ENCODE data around the gene SCIN.

DNA sequence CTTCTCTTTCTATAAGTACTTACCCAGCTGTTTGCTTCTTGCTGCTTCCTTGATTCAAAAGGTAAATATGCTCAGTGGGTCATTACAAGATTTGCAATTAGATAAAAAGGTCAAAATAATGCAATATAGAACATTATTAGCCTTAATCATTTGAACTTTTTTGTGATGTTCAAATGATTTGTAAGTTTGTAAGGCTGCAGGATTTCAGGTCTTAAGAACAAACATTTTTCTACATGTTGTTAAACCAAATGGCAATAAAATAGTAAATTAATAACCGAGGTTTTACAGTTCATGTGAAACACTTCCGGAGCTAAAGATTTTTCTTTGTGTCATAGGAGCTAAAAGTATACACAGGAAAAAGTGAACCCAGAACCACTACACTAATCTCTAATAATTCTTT, 16.2 kb upstream of the SCIN start:
- TF ChIP-seq, protein P1, sequence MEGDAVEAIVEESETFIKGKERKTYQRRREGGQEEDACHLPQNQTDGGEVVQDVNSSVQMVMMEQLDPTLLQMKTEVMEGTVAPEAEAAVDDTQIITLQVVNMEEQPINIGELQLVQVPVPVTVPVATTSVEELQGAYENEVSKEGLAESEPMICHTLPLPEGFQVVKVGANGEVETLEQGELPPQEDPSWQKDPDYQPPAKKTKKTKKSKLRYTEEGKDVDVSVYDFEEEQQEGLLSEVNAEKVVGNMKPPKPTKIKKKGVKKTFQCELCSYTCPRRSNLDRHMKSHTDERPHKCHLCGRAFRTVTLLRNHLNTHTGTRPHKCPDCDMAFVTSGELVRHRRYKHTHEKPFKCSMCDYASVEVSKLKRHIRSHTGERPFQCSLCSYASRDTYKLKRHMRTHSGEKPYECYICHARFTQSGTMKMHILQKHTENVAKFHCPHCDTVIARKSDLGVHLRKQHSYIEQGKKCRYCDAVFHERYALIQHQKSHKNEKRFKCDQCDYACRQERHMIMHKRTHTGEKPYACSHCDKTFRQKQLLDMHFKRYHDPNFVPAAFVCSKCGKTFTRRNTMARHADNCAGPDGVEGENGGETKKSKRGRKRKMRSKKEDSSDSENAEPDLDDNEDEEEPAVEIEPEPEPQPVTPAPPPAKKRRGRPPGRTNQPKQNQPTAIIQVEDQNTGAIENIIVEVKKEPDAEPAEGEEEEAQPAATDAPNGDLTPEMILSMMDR (conservative IDR thresholded peaks at IDR 0.05; ENCODE audit: low read length), result no peak
- no peak for TF ChIP-seq EZH2phosphoT487 (IDR thresholded peaks at IDR 0.05; ENCODE audit: borderline replicate concordance, low read depth, low read length)
